Measurements from ENCODE around the gene GRIP1.

- TF ChIP-seq CTCF (conservative IDR thresholded peaks at IDR 0.05; ENCODE audit: low read depth in 2 of 2): no peak
- no peak for TF ChIP-seq EZH2phosphoT487 (IDR thresholded peaks at IDR 0.05; ENCODE audit: unreplicated experiment)
- no peak for TF ChIP-seq ETS1 (IDR thresholded peaks at IDR 0.05)
- no peak for TF ChIP-seq POLR2AphosphoS5 (IDR thresholded peaks at IDR 0.05; ENCODE audit: low read depth)
- no peak for TF ChIP-seq EZH2 (IDR thresholded peaks at IDR 0.05; ENCODE audit: low read depth, unreplicated experiment)
- no peak for TF ChIP-seq JUNB (IDR thresholded peaks at IDR 0.05; ENCODE audit: unreplicated experiment)
- no peak for TF ChIP-seq REST (IDR thresholded peaks at IDR 0.05; ENCODE audit: unreplicated experiment)
- TF ChIP-seq CREB1 (CRISPR knock-in tag; IDR thresholded peaks at IDR 0.05; ENCODE audit: low read depth): no peak
- TF ChIP-seq NANOG (IDR thresholded peaks at IDR 0.05; ENCODE audit: borderline replicate concordance): no peak
- no peak for TF ChIP-seq STAT1 (IDR thresholded peaks at IDR 0.05; ENCODE audit: unreplicated experiment)
- no peak for TF ChIP-seq ZNF114 (CRISPR knock-in tag; IDR thresholded peaks at IDR 0.05)
- no peak for TF ChIP-seq ZNF331 (CRISPR knock-in tag; IDR thresholded peaks at IDR 0.05; ENCODE audit: low read depth)
Observed at GRCh38 chr12:66393890-66394289, 285.0 kb downstream of the GRIP1 start.
